ENCODE data around the gene MGST3. TPM values are rescaled to one million over a fixed set of nuclear protein-coding genes. Genes with fewer than 3 reads are reported as not detected.

MGST3 gene
- polyA plus RNA-seq, 3 donors, result 57.9 to 228 (median 189) TPM

DNA sequence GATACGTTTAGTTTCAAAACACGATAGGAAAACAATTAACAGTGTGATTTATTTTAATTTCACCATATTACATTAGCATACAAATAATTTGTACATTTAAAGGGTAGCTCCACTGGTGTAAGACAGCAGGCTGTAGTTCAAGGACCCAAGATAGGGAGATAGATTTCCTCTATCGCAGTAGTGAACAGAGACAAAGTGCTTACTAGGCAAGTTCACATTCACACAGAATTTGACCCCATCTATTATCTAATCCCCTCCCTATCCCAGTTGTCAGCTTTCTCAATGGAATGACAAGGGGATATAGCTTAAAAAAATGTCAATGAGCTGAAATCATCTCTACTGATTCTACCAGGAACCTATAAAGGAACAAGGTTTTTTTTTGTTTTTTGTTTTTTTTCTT is 31.2 kb downstream of the MGST3 start:
- H3K4me1 Mint-ChIP-seq, result peaks cover 18% of the 10 kb centered on the region
- Histone ChIP-seq H3K4me2 (replicated peaks; ENCODE audit: extremely low read depth, low read length, poor library complexity, severe bottlenecking) (no peak overlapping the region), H4K20me1 (ENCODE audit: insufficient read depth, low read length) (no peaks in the 10 kb centered on the region), H3K9me3 (replicated peaks in 1 of 2; ENCODE audit: control insufficient read depth in 1 of 2, insufficient read depth in 1 of 2, low read length in 2 of 2) (no peaks in the 10 kb centered on the region), H2AFZ (ENCODE audit: insufficient read depth, low read depth, low read length, poor library complexity, severe bottlenecking) (no peak overlapping the region), H3K4me1 (ENCODE audit: control insufficient read depth in 1 of 2, insufficient read depth in 2 of 2, low read length in 2 of 2) (peaks cover 12 to 18% of the 10 kb centered on the region in 2 donors), H3K36me3 (replicated peaks in 1 of 2; ENCODE audit: control insufficient read depth in 1 of 2, insufficient read depth in 2 of 2, low read length in 2 of 2) (peaks cover 55 to 81% of the 10 kb centered on the region in 2 donors), H3K27ac (ENCODE audit: low read depth in 1 of 2, low read length in 2 of 2) (no peak overlapping the region), H3K79me2 (ENCODE audit: insufficient read depth, low read length) (peaks cover 11% of the 10 kb centered on the region), H3K9ac (ENCODE audit: insufficient read depth, low read length, poor library complexity, severe bottlenecking) (no peak overlapping the region), H3K27me3 (ENCODE audit: control insufficient read depth in 2 of 2, insufficient read depth in 2 of 2, low read length in 2 of 2) (no peaks in the 10 kb centered on the region), H3K4me3 (replicated peaks in 1 of 3; ENCODE audit: low read depth in 2 of 3, low read length in 3 of 3) (no peak overlapping the region)
- H3K27ac Mint-ChIP-seq, result peak overlapping the region in 1 of 7 donors; percentile 22
- no peak overlapping the region for H3K4me3 Mint-ChIP-seq
- WGBS (ENCODE audit: insufficient coverage), result no CpG with 5 or more reads among the region's 3 CpGs
- intact Hi-C loops (cut with micrococcal nuclease), result loop anchor here in 1 of 2 donors (5.0 kb wide), 1 partner anchor 35 kb away; the partner anchor contains the start of gene ALDH9A1
- DNase-seq, result no peak
- H3K36me3 Mint-ChIP-seq, result peaks cover 66 to 68% of the 10 kb centered on the region in 2 donors
- no peaks in the 10 kb centered on the region for H3K27me3 Mint-ChIP-seq (ENCODE audit: low read depth in 3 of 3)
- H3K9me3 Mint-ChIP-seq, result no peaks in the 10 kb centered on the region
- no peak for TF ChIP-seq CTCF (IDR thresholded peaks at IDR 0.05)

DNA sequence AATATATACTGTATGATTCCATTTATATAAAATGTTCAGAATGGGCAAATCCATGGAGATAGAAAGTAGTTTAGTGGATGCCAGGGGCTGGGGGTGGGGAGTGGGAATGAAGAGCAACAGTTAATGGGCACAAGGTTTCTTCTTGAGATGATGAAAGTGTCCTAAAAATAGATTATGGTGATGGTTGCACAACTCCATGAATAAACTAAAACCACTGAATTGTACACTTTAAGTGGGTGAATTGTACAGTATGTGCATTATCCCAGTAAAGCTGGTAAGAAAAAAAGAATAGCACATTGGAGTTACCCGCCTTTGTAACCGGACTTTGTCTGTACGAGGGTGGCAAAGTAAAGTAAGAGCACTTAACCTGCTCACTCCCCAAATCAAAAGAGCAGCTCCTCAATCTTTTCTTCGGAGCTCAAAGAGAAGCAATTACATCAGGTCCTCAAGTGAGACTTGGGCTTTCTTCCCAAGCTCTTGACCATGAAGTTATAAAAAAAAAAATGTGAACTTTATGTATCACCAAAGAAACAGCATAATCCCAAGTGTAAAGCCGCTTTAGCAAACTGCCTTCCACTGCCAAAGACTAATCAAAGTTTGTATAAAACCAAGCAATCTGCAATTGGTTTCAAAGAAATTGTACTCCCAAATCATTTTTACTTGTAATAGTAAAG is 35.3 kb downstream of the MGST3 start:
- no peaks in the 10 kb centered on the region for H3K27me3 Mint-ChIP-seq (ENCODE audit: low read depth in 3 of 3)
- no peaks in the 10 kb centered on the region for H3K9me3 Mint-ChIP-seq
- peak overlapping the region; percentile 6 to 89 (median 82) for H3K27ac Mint-ChIP-seq
- no peaks in the 10 kb centered on the region for H3K27me3 ChIP-seq (ENCODE audit: control insufficient read depth in 2 of 2, insufficient read depth in 2 of 2, low read length in 2 of 2)
- H3K4me3 Mint-ChIP-seq, result peak overlapping the region in 1 of 2 donors; percentile 70
- peaks cover 64 to 67% of the 10 kb centered on the region in 2 donors for H3K36me3 Mint-ChIP-seq
- peaks cover 56 to 64% of the 10 kb centered on the region in 2 donors for H3K36me3 ChIP-seq (replicated peaks in 1 of 2; ENCODE audit: control insufficient read depth in 1 of 2, insufficient read depth in 2 of 2, low read length in 2 of 2)
- peak; percentile 12 to 42 (median 16) for DNase-seq
- no peak for TF ChIP-seq CTCF (IDR thresholded peaks at IDR 0.05)
- peak overlapping the region; percentile 60 for H3K4me2 ChIP-seq (replicated peaks; ENCODE audit: extremely low read depth, low read length, poor library complexity, severe bottlenecking)
- peaks cover 47% of the 10 kb centered on the region for H3K4me1 Mint-ChIP-seq
- peaks cover 37 to 46% of the 10 kb centered on the region in 2 donors for H3K4me1 ChIP-seq (ENCODE audit: control insufficient read depth in 1 of 2, insufficient read depth in 2 of 2, low read length in 2 of 2)
- H3K9me3 ChIP-seq (replicated peaks in 1 of 2; ENCODE audit: control insufficient read depth in 1 of 2, insufficient read depth in 1 of 2, low read length in 2 of 2), result no peaks in the 10 kb centered on the region
- peak overlapping the region in 2 of 3 experiments; percentile 36 to 58 for H3K4me3 ChIP-seq (replicated peaks in 1 of 3; ENCODE audit: low read depth in 2 of 3, low read length in 3 of 3)
- H3K9ac ChIP-seq (ENCODE audit: insufficient read depth, low read length, poor library complexity, severe bottlenecking), result no peak overlapping the region
- peaks cover 30% of the 10 kb centered on the region for H3K79me2 ChIP-seq (ENCODE audit: insufficient read depth, low read length)
- H4K20me1 ChIP-seq (ENCODE audit: insufficient read depth, low read length), result no peaks in the 10 kb centered on the region
- intact Hi-C loops (cut with micrococcal nuclease), result loop anchor here in 1 of 2 donors (5.0 kb wide), 1 partner anchor 34 kb away; the partner anchor contains the start of gene MGST3
- peak overlapping the region; percentile 43 for H2AFZ ChIP-seq (ENCODE audit: insufficient read depth, low read depth, low read length, poor library complexity, severe bottlenecking)
- no CpG with 5 or more reads among the region's 5 CpGs for WGBS (ENCODE audit: insufficient coverage)
- peak overlapping the region in 1 of 2 donors; percentile 74 for H3K27ac ChIP-seq (ENCODE audit: low read depth in 1 of 2, low read length in 2 of 2)

Data from CD14-positive monocyte (primary cell).